HEK293 (cell line): ENCODE measurements around the gene RIT1.
A peak's percentile ranks its signal among the peaks of the same experiment; 100 is the strongest.

Source experiments
- CTCF ChIP-seq: fragments of 450-650 bp; formaldehyde crosslinking; IDR thresholded peaks from 2 replicates; pipeline ENCODE4 v1.5.1; 2016; ENCODE audit warnings: missing biosample characterization, missing genetic modification characterization
- FEZF1 ChIP-seq: fragments of 450-650 bp; formaldehyde crosslinking; IDR thresholded peaks from 2 replicates; pipeline ENCODE4 v1.5.1; 2016; ENCODE audit warnings: missing biosample characterization, missing genetic modification characterization
- GLI4 ChIP-seq: fragments of 450-650 bp; formaldehyde crosslinking; IDR thresholded peaks from 2 replicates; pipeline ENCODE4 v1.5.1; 2016; ENCODE audit warnings: missing biosample characterization, missing genetic modification characterization
- HOXA7 ChIP-seq: sonication (generic); formaldehyde crosslinking; IDR thresholded peaks from 2 replicates; pipeline ENCODE4 v1.8.1; 2022; ENCODE audit warnings: missing genetic modification reagents, borderline replicate concordance
- KLF7 ChIP-seq: fragments of 450-650 bp; formaldehyde crosslinking; IDR thresholded peaks from 2 replicates; pipeline ENCODE4 v1.5.1; 2016; ENCODE audit warnings: missing biosample characterization, missing genetic modification characterization, borderline replicate concordance
- SP2 ChIP-seq: fragments of 450-650 bp; formaldehyde crosslinking; IDR thresholded peaks from 2 replicates; pipeline ENCODE4 v1.5.1; 2016; ENCODE audit warnings: missing biosample characterization, missing genetic modification characterization
- YY2 ChIP-seq: fragments of 450-650 bp; formaldehyde crosslinking; IDR thresholded peaks from 2 replicates; pipeline ENCODE4 v1.5.1; 2016; ENCODE audit warnings: missing biosample characterization, missing genetic modification characterization
- ZBTB17 ChIP-seq: fragments of 450-650 bp; formaldehyde crosslinking; IDR thresholded peaks from 2 replicates; pipeline ENCODE4 v1.5.1; 2016; ENCODE audit warnings: missing biosample characterization, missing genetic modification characterization
- ZBTB8A ChIP-seq: fragments of 450-650 bp; formaldehyde crosslinking; IDR thresholded peaks from 2 replicates; pipeline ENCODE4 v1.5.1; 2016; ENCODE audit warnings: missing biosample characterization, missing genetic modification characterization
- ZFHX2 ChIP-seq: fragments of 450-650 bp; formaldehyde crosslinking; conservative IDR thresholded peaks from 2 replicates; pipeline ENCODE4 v1.5.1; 2016; ENCODE audit warnings: missing biosample characterization, missing genetic modification characterization
- ZFP37 ChIP-seq: fragments of 450-650 bp; formaldehyde crosslinking; IDR thresholded peaks from 2 replicates; pipeline ENCODE4 v1.5.1; 2016; ENCODE audit warnings: missing biosample characterization, missing genetic modification characterization
- ZFP69B ChIP-seq: fragments of 450-650 bp; formaldehyde crosslinking; IDR thresholded peaks from 2 replicates; pipeline ENCODE4 v1.5.1; 2016; ENCODE audit warnings: missing biosample characterization, missing genetic modification characterization
- ZNF146 ChIP-seq: fragments of 450-650 bp; formaldehyde crosslinking; IDR thresholded peaks from 2 replicates; pipeline ENCODE4 v1.5.1; 2016; ENCODE audit warnings: missing biosample characterization, missing genetic modification characterization
- ZNF169 ChIP-seq: fragments of 450-650 bp; formaldehyde crosslinking; IDR thresholded peaks from 2 replicates; pipeline ENCODE4 v1.5.1; 2016; ENCODE audit warnings: missing biosample characterization, missing genetic modification characterization
- ZNF341 ChIP-seq: fragments of 450-650 bp; formaldehyde crosslinking; IDR thresholded peaks from 2 replicates; pipeline ENCODE4; 2016; ENCODE audit warnings: low read depth, missing biosample characterization, missing genetic modification characterization
- ZNF416 ChIP-seq: fragments of 450-650 bp; formaldehyde crosslinking; IDR thresholded peaks from 2 replicates; pipeline ENCODE4 v1.5.1; 2016; ENCODE audit warnings: missing biosample characterization, missing genetic modification characterization
- ZNF488 ChIP-seq: fragments of 450-650 bp; formaldehyde crosslinking; IDR thresholded peaks from 2 replicates; pipeline ENCODE4 v1.5.1; 2016; ENCODE audit warnings: missing biosample characterization, missing genetic modification characterization
- ZNF530 ChIP-seq: fragments of 450-650 bp; formaldehyde crosslinking; IDR thresholded peaks from 2 replicates; pipeline ENCODE4 v1.5.1; 2016; ENCODE audit warnings: low read depth, missing biosample characterization, missing genetic modification characterization
- ZNF561 ChIP-seq: fragments of 450-650 bp; IDR thresholded peaks from 2 replicates; pipeline ENCODE4 v1.5.1; 2018; ENCODE audit warnings: missing biosample characterization, missing genetic modification characterization, borderline replicate concordance
- ZNF571 ChIP-seq: fragments of 450-650 bp; formaldehyde crosslinking; IDR thresholded peaks from 2 replicates; pipeline ENCODE4 v1.5.0; 2017; ENCODE audit warnings: missing biosample characterization, missing genetic modification characterization
- ZNF776 ChIP-seq: fragments of 450-650 bp; formaldehyde crosslinking; IDR thresholded peaks from 2 replicates; pipeline ENCODE4 v1.5.0; 2017; ENCODE audit warnings: missing biosample characterization, missing genetic modification characterization, borderline replicate concordance
- ZNF791 ChIP-seq: fragments of 450-650 bp; formaldehyde crosslinking; IDR thresholded peaks from 2 replicates; pipeline ENCODE4 v1.5.1; 2016; ENCODE audit warnings: missing biosample characterization, missing genetic modification characterization
- ZSCAN30 ChIP-seq: fragments of 450-650 bp; IDR thresholded peaks from 2 replicates; pipeline ENCODE4 v1.5.1; 2018; ENCODE audit warnings: missing biosample characterization, mild to moderate bottlenecking, missing genetic modification characterization, moderate library complexity
- TF ChIP-seq, protein P1 (sequence below): fragments of 450-650 bp; formaldehyde crosslinking; IDR thresholded peaks from 2 replicates; pipeline ENCODE4 v1.5.1; 2016; ENCODE audit warnings: missing biosample characterization, missing genetic modification characterization
- TF ChIP-seq, protein P2 (sequence below): fragments of 450-650 bp; formaldehyde crosslinking; IDR thresholded peaks from 2 replicates; pipeline ENCODE4 v1.5.1; 2016; ENCODE audit warnings: missing biosample characterization, missing genetic modification characterization
- TF ChIP-seq, protein P3 (sequence below): fragments of 450-650 bp; formaldehyde crosslinking; optimal IDR thresholded peaks from 2 replicates; pipeline ENCODE3; 2016; ENCODE audit warnings: missing biosample characterization, mild to moderate bottlenecking, missing genetic modification characterization
- TF ChIP-seq, protein P4 (sequence below): fragments of 450-650 bp; formaldehyde crosslinking; IDR thresholded peaks from 2 replicates; pipeline ENCODE4 v1.5.1; 2016; ENCODE audit warnings: missing biosample characterization, missing genetic modification characterization
- TF ChIP-seq, protein P5 (sequence below): fragments of 450-650 bp; formaldehyde crosslinking; IDR thresholded peaks from 2 replicates; pipeline ENCODE4 v1.5.1; 2016; ENCODE audit warnings: missing biosample characterization, missing genetic modification characterization

The RIT1 gene

DNA sequence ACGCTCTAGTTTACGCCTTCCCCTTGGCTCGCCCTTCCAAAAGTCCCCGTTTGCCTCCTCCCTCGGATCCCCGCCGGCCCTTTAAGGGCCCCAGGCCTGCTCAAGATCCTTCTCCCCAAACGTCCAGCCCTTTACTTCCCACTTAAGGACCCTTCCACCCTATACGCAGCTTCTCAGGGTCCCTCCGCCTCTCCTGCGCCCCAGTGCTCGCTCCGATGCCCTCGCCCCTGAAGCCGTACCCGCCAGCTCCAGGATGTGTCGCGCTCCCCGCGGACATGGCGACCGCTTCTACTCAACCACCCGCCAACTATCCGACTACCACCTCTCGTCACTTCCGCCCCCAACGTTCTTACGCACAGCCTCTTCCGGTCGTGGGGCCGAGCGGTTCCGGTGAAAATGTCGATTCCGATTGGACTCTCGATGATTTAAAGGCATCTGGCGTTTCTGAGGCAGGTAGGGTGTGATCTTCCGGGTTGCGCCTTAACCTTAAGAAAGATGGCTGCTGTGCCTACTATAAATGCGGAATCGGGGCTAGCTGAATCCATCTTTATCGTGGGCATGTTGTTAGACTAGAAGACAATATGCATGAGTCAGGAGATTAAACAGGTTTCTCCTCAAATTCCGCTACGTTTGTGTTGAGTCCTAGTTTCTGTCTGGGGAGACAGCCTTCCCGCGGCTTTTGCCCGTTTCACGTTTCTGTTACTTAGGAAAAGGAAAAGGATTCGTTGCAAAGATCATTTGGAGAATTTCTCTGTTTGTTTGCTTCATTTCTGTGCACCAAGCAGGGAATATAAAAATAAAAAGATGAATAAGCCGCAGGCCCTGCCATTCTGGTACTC lies 23.2 kb upstream of the RIT1 start, which contains the start of gene KHDC4 (continued):
- TF ChIP-seq, protein P1, sequence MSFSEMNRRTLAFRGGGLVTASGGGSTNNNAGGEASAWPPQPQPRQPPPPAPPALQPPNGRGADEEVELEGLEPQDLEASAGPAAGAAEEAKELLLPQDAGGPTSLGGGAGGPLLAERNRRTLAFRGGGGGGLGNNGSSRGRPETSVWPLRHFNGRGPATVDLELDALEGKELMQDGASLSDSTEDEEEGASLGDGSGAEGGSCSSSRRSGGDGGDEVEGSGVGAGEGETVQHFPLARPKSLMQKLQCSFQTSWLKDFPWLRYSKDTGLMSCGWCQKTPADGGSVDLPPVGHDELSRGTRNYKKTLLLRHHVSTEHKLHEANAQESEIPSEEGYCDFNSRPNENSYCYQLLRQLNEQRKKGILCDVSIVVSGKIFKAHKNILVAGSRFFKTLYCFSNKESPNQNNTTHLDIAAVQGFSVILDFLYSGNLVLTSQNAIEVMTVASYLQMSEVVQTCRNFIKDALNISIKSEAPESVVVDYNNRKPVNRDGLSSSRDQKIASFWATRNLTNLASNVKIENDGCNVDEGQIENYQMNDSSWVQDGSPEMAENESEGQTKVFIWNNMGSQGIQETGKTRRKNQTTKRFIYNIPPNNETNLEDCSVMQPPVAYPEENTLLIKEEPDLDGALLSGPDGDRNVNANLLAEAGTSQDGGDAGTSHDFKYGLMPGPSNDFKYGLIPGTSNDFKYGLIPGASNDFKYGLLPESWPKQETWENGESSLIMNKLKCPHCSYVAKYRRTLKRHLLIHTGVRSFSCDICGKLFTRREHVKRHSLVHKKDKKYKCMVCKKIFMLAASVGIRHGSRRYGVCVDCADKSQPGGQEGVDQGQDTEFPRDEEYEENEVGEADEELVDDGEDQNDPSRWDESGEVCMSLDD (tag by site-specific recombination), result peak; percentile 75; the same call in 1 of the 2 replicates
- TF ChIP-seq ZNF791 (no peak), ZFP69B (tag by site-specific recombination) (peak; percentile 72; the same call in 1 of the 2 replicates), KLF7 (tag by site-specific recombination) (0 out of 2 replicates have a peak, but pooled peaks have one; percentile 48), ZNF776 (tag by site-specific recombination) (no peak), GLI4 (tag by site-specific recombination) (0 out of 2 replicates have a peak, but pooled peaks have one; percentile 74), ZNF146 (tag by site-specific recombination) (peak; percentile 15; the same call in 1 of the 2 replicates), SP2 (tag by site-specific recombination) (peak; percentile 100), ZNF530 (tag by site-specific recombination) (no peak), ZNF416 (tag by site-specific recombination) (no peak), ZNF341 (tag by site-specific recombination) (peak; percentile 72), ZBTB8A (peak; percentile 50; the same call in 1 of the 2 replicates), ZNF169 (no peak), ZBTB17 (tag by site-specific recombination) (peak; percentile 98), FEZF1 (tag by site-specific recombination) (no peak), HOXA7 (CRISPR knock-in tag) (no peak), ZFP37 (no peak), ZFHX2 (tag by site-specific recombination) (peak; percentile 26; the same call in 1 of the 2 replicates), CTCF (tag by site-specific recombination) (peak; percentile 17; the same call in 1 of the 2 replicates), ZNF571 (tag by site-specific recombination) (no peak), ZNF561 (no peak), YY2 (tag by site-specific recombination) (peak; percentile 88), ZSCAN30 (tag by site-specific recombination) (peak; percentile 34; the same call in 1 of the 2 replicates), ZNF488 (tag by site-specific recombination) (no peak)
- TF ChIP-seq, protein P2, sequence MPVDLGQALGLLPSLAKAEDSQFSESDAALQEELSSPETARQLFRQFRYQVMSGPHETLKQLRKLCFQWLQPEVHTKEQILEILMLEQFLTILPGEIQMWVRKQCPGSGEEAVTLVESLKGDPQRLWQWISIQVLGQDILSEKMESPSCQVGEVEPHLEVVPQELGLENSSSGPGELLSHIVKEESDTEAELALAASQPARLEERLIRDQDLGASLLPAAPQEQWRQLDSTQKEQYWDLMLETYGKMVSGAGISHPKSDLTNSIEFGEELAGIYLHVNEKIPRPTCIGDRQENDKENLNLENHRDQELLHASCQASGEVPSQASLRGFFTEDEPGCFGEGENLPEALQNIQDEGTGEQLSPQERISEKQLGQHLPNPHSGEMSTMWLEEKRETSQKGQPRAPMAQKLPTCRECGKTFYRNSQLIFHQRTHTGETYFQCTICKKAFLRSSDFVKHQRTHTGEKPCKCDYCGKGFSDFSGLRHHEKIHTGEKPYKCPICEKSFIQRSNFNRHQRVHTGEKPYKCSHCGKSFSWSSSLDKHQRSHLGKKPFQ (tag by site-specific recombination), result peak; percentile 5; the same call in 1 of the 2 replicates
- TF ChIP-seq, protein P3, sequence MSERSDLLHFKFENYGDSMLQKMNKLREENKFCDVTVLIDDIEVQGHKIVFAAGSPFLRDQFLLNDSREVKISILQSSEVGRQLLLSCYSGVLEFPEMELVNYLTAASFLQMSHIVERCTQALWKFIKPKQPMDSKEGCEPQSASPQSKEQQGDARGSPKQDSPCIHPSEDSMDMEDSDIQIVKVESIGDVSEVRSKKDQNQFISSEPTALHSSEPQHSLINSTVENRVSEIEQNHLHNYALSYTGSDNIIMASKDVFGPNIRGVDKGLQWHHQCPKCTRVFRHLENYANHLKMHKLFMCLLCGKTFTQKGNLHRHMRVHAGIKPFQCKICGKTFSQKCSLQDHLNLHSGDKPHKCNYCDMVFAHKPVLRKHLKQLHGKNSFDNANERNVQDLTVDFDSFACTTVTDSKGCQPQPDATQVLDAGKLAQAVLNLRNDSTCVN (tag by site-specific recombination), result peak; percentile 91
- TF ChIP-seq, protein P4, sequence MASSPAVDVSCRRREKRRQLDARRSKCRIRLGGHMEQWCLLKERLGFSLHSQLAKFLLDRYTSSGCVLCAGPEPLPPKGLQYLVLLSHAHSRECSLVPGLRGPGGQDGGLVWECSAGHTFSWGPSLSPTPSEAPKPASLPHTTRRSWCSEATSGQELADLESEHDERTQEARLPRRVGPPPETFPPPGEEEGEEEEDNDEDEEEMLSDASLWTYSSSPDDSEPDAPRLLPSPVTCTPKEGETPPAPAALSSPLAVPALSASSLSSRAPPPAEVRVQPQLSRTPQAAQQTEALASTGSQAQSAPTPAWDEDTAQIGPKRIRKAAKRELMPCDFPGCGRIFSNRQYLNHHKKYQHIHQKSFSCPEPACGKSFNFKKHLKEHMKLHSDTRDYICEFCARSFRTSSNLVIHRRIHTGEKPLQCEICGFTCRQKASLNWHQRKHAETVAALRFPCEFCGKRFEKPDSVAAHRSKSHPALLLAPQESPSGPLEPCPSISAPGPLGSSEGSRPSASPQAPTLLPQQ (tag by site-specific recombination), result peak; percentile 74; the same call in 1 of the 2 replicates
- TF ChIP-seq, protein P5, sequence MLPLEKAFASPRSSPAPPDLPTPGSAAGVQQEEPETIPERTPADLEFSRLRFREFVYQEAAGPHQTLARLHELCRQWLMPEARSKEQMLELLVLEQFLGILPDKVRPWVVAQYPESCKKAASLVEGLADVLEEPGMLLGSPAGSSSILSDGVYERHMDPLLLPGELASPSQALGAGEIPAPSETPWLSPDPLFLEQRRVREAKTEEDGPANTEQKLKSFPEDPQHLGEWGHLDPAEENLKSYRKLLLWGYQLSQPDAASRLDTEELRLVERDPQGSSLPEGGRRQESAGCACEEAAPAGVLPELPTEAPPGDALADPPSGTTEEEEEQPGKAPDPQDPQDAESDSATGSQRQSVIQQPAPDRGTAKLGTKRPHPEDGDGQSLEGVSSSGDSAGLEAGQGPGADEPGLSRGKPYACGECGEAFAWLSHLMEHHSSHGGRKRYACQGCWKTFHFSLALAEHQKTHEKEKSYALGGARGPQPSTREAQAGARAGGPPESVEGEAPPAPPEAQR (tag by site-specific recombination), result peak; percentile 34; the same call in 1 of the 2 replicates
